HL-60 (cell line): ENCODE results near the gene CNTN5.

Experiments
- CTCF ChIP-seq: IDR thresholded peaks from one replicate; pipeline ENCODE4 v1.5.1; 2011; ENCODE audit warnings: low read length, control low read depth, inconsistent platforms; ENCODE audit not compliant: insufficient read depth
- REST ChIP-seq: IDR thresholded peaks from 2 replicates; pipeline ENCODE4 v1.6.1; 2012; ENCODE audit warnings: low read depth; ENCODE audit not compliant: insufficient replicate concordance
- SPI1 ChIP-seq: IDR thresholded peaks from 2 replicates; pipeline ENCODE4 v1.6.1; 2012; ENCODE audit warnings: low read depth, mild to moderate bottlenecking, borderline replicate concordance

- no peak for TF ChIP-seq CTCF
- TF ChIP-seq REST = no peak
- TF ChIP-seq SPI1 = no peak
Observed at GRCh38 chr11:99063331-99063730, 42.6 kb downstream of the CNTN5 start.
